Activated CD4-positive, CD25-positive, alpha-beta regulatory T cell (primary cell): Measurements from ENCODE around the gene ZCCHC14.
A peak's percentile ranks its signal among the peaks of the same experiment; 100 is the strongest.
"Not testable (repeated sequence)": the region's sequence is repeated elsewhere in the genome, so short reads cannot be mapped to it uniquely, and the experiment has no call there.

Experiments
- DNase-seq, 4 experiments: peaks; one replicate each; lab custom pipeline; 2025; lab: John Stamatoyannopoulos, UW

ZCCHC14 gene

GRCh38 chr16:87477209-87477981 is 15.4 kb downstream of the ZCCHC14 start:
- DNase-seq = not testable (repeated sequence)

- no peak for DNase-seq
These were observed 18.2 kb downstream of the ZCCHC14 start for GRCh38 chr16:87474566-87474996.

DNA sequence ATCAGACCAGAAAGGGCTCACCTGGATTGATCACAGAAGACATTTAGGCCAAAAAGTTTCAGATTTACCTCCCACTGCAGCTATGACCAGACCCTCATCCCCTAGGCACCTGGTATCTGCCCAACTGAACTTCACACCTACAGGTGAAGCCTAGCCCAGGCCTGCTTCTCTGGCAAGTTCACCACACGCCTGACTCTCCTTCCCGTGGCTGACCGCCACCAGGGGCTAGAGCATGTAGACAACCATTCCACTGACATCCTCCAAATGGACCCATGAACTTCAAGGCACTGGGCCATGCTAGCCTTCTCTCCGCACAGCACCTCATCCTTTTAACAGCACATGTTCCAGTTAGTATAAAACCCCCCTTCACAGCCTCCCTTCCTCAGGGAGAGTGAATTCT is 18.8 kb downstream of the ZCCHC14 start:
- no peak for DNase-seq

- DNase-seq = no peak
These were observed 19.9 kb downstream of the ZCCHC14 start for GRCh38 chr16:87472935-87473334.

GRCh38 chr16:87472142-87472778 is 20.6 kb downstream of the ZCCHC14 start:
- DNase-seq = no peak

- DNase-seq = no peak
These were observed 21.3 kb downstream of the ZCCHC14 start for GRCh38 chr16:87471278-87472141.

- no peak for DNase-seq
These were observed 22.5 kb downstream of the ZCCHC14 start for GRCh38 chr16:87470332-87470731.

GRCh38 chr16:87469169-87469568 is 23.7 kb downstream of the ZCCHC14 start:
- DNase-seq = no peak

DNA sequence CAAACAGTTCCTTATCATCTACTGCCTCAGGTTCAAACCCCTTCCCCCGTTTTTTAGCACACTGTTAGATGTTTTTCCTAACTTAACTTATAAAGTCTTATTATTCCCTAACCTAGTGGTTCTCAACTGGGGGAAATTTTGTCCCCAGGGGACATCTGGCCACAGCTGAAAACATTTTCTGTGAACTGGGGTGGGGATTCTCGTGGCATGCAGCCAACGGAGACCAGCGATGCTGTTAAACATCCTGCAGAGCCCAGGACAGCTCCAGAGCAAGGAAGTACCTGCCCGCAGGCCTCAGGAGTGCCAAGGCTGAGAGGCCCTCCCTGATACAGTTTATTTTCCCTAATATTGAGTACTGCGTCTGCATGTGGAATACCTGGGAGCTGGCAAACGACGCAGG is 24.3 kb downstream of the ZCCHC14 start:
- no peak for DNase-seq

DNA sequence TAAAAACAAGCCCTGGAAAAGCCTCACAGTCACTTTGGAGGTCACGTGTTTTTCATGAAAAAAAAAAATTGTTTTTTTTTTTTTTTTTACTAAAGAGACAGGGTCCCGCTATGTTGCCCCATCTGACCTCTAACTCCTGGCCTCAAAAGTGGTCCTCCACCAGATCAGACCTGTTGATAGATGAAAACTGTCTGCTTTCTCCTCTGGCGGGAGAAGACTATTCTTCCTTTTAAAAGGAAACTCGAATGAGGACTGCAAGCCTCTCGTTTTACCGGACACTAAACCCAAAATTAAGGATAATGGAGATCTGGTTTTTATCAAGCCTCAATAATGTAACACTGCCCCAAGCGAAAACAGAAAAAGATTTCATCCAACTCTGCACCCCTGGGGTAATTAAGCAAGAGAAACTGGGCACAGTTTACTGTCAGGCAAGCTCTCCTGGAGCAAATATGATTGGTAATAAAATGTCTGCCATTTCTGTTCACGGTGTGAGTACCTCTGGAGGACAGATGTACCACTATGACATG is 25.8 kb downstream of the ZCCHC14 start:
- no peak for DNase-seq

DNA sequence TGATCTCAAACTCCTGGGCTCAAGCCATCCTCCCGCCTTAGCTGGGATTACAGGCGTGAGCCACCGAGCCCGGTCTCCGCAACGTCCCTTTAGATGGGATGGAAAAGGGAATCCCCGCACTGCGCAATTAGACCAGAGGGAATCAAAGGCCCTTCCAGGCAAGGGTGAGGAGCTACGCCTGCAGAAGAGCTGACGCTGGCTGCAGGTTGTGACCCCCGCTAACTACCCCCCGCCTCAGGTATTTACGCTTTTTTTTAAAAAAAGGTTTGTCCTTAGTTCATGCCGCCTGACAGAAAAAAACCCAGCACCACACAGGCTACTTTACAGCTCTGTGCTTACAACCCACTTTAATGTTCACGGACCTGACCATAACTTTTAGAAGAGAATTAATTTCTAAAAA is 26.9 kb downstream of the ZCCHC14 start:
- no peak for DNase-seq

GRCh38 chr16:87465306-87465705 is 27.5 kb downstream of the ZCCHC14 start:
- no peak for DNase-seq

- no peak for DNase-seq
These were observed 28.0 kb downstream of the ZCCHC14 start for GRCh38 chr16:87464691-87465300.

- no peak for DNase-seq
These were observed 28.8 kb downstream of the ZCCHC14 start for GRCh38 chr16:87463722-87464690.

GRCh38 chr16:87461466-87461991 is 31.3 kb downstream of the ZCCHC14 start:
- DNase-seq = no peak

GRCh38 chr16:87460936-87461335 is 31.9 kb downstream of the ZCCHC14 start:
- no peak for DNase-seq

- no peak for DNase-seq
These were observed 33.0 kb downstream of the ZCCHC14 start for GRCh38 chr16:87459833-87460232.

DNA sequence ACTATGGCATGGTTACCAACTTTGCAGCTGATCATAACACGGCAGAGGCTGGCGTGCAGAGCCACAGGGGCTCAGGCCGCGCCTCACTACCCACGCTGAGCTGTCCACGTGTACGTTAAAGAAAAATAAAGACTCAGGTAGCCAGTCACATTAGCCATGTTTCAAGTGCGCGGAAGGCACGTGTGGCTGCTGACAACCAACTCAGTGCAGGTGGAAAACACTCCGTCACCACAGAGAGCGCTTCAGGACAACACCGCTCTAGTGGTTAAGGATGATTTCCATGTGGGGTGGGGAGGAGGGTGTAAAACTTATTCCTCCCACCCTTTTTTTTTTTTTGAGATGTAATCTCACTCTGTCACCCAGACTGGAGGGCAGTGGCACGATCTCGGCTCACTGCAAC is 33.8 kb downstream of the ZCCHC14 start:
- no peak for DNase-seq

- no peak for DNase-seq
These were observed 34.4 kb downstream of the ZCCHC14 start for GRCh38 chr16:87458424-87458915.

GRCh38 chr16:87457709-87458423 is 35.0 kb downstream of the ZCCHC14 start:
- peak in 2 of 4 experiments; percentile 13 for DNase-seq
